IMR-90 (cell line): ENCODE results near the gene RPTOR.

Experiments used
- CTCF ChIP-seq: conservative IDR thresholded peaks from 2 replicates; pipeline ENCODE4 v1.5.1; 2012; ENCODE audit warnings: mild to moderate bottlenecking, low read depth, low read length, improper control_type of control experiment
- ELK1 ChIP-seq: fragments of 150-350 bp; IDR thresholded peaks from 2 replicates; pipeline ENCODE4 v1.6.1; 2016; ENCODE audit warnings: low read depth, mild to moderate bottlenecking, low read length, moderate library complexity, borderline replicate concordance
- FOS ChIP-seq: fragments of 150-350 bp; IDR thresholded peaks from 2 replicates; pipeline ENCODE4 v1.6.1; 2016; ENCODE audit warnings: low read depth, low read length
- POLR2A ChIP-seq: IDR thresholded peaks from 2 replicates; pipeline ENCODE4 v1.6.1; 2012; ENCODE audit warnings: mild to moderate bottlenecking, low read depth, low read length
- SMC3 ChIP-seq: fragments of 150-350 bp; IDR thresholded peaks from 2 replicates; pipeline ENCODE4 v1.6.1; 2016; ENCODE audit warnings: low read depth, mild to moderate bottlenecking, antibody characterized with exemption, low read length, moderate library complexity
- USF2 ChIP-seq: fragments of 150-350 bp; IDR thresholded peaks from 2 replicates; pipeline ENCODE4 v1.6.1; 2017; ENCODE audit warnings: mild to moderate bottlenecking, antibody characterized with exemption, low read length, low read depth

- TF ChIP-seq ELK1 (no peak), POLR2A (no peak), CTCF (no peak), SMC3 (no peak), FOS (no peak), USF2 (no peak)
Observed at GRCh38 chr17:80799538-80800480, 255.2 kb downstream of the RPTOR start.
